Esophagus muscularis mucosa (tissue), 4 donors: ENCODE data around the gene C5orf15.

Source experiments
- CTCF ChIP-seq, 3 experiments: fragments of 200-600 bp in 2 of 3; fragments of 450-650 bp in 1 of 3; sonication (generic) in 2 of 3; IDR thresholded peaks; one replicate each; pipeline ENCODE4 v1.5.1; 2017 to 2019; ENCODE audit warnings: antibody characterized with exemption in 3 of 3, mild to moderate bottlenecking in 2 of 3, moderate library complexity in 1 of 3
- EP300 ChIP-seq: sonication (generic); formaldehyde crosslinking; IDR thresholded peaks from one replicate; pipeline ENCODE4 v1.6.1; 2017; ENCODE audit warnings: antibody characterized with exemption
- POLR2A ChIP-seq: fragments of 450-650 bp; IDR thresholded peaks from one replicate; pipeline ENCODE4 v1.6.1; 2017; ENCODE audit warnings: antibody characterized with exemption, moderate library complexity, mild to moderate bottlenecking, low read depth
- POLR2AphosphoS5 ChIP-seq, 2 donors: sonication (generic); formaldehyde crosslinking; IDR thresholded peaks; one replicate each; pipeline ENCODE4 v1.6.1; 2017; ENCODE audit warnings: antibody characterized with exemption in 2 of 2

GRCh38 chr5:133968204-133968980 lies at the start of gene C5orf15:
- peak in 2 of 3 experiments; percentile 32 to 34 for TF ChIP-seq CTCF (IDR thresholded peaks at IDR 0.05)
- peak; percentile 33 for TF ChIP-seq POLR2A
- no peak for TF ChIP-seq EP300
- TF ChIP-seq POLR2AphosphoS5 (IDR thresholded peaks at IDR 0.05): peak; percentile 95 to 98
